NT2/D1 (cell line): ENCODE data around the gene DHFR2.

ENCODE experiments used
- SUZ12 ChIP-seq: IDR thresholded peaks from 2 replicates; pipeline ENCODE4 v1.6.1; 2011; ENCODE audit not compliant: insufficient read length, insufficient read depth; ENCODE audit errors: extremely low read depth
- YY1 ChIP-seq: IDR thresholded peaks from 2 replicates; pipeline ENCODE4 v1.6.1; 2011; ENCODE audit not compliant: insufficient read length, insufficient read depth
- ZNF274 ChIP-seq: IDR thresholded peaks from 2 replicates; pipeline ENCODE4 v1.6.1; 2011; ENCODE audit warnings: mild to moderate bottlenecking, low read depth, low read length

GRCh38 chr3:94046533-94046932, 16.2 kb downstream of the DHFR2 start:
- TF ChIP-seq YY1 (no peak), ZNF274 (no peak), SUZ12 (no peak)
